Stimulated activated CD4-positive, alpha-beta T cell treated with anti-CD3 and anti-CD28 coated beads, TNF-alpha, amount 100 ng/mL, for 4 hours (primary cell): ENCODE measurements around the gene GZMM.
"Not testable (repeated sequence)": the region's sequence is repeated elsewhere in the genome, so short reads cannot be mapped to it uniquely, and the experiment has no call there.

Source experiments
- DNase-seq, 3 experiments: peaks; one replicate each; pipeline ENCODE4 v3.0.0-alpha.2; 2020; ENCODE audit warnings: low read depth in 3 of 3

Gene GZMM

GRCh38 chr19:583198-583967 lies 39.5 kb downstream of the GZMM start:
- DNase-seq = no peak

- no peak for DNase-seq
These were observed 40.1 kb downstream of the GZMM start for GRCh38 chr19:583968-584239.

- peak in 2 of 3 experiments; percentile 40 to 44 for DNase-seq
These were observed 40.6 kb downstream of the GZMM start for GRCh38 chr19:584240-585001.

GRCh38 chr19:585146-585545 lies 41.3 kb downstream of the GZMM start:
- not testable (repeated sequence) for DNase-seq

- no peak for DNase-seq
These were observed 41.8 kb downstream of the GZMM start for GRCh38 chr19:585551-586110.

- DNase-seq = peak in 1 of 3 experiments; percentile 40
These were observed 44.4 kb downstream of the GZMM start for GRCh38 chr19:588093-588740.

GRCh38 chr19:588741-589692 lies 45.2 kb downstream of the GZMM start:
- DNase-seq = no peak

- DNase-seq = no peak
These were observed 46.0 kb downstream of the GZMM start, which contains the start of gene HCN2 for GRCh38 chr19:589693-590395. HCN2 (plus strand) TSS chr19:589881; CDS start chr19:589946, 65 bp downstream.

- no peak for DNase-seq
These were observed 46.5 kb downstream of the GZMM start for GRCh38 chr19:590396-590745.

- DNase-seq = no peak
These were observed 46.9 kb downstream of the GZMM start for GRCh38 chr19:590750-591098.

GRCh38 chr19:591099-591958 lies 47.5 kb downstream of the GZMM start:
- no peak for DNase-seq

- DNase-seq = no peak
These were observed 48.2 kb downstream of the GZMM start for GRCh38 chr19:592101-592500.

- no peak for DNase-seq
These were observed 49.2 kb downstream of the GZMM start for GRCh38 chr19:593055-593454.

- no peak for DNase-seq
These were observed 49.7 kb downstream of the GZMM start for GRCh38 chr19:593505-593904.

- DNase-seq = no peak
These were observed 50.5 kb downstream of the GZMM start for GRCh38 chr19:594265-594870.

- DNase-seq = no peak
These were observed 51.7 kb downstream of the GZMM start for GRCh38 chr19:595326-596262.

GRCh38 chr19:596263-596655 lies 52.4 kb downstream of the GZMM start:
- no peak for DNase-seq
